ENCODE results near the gene PTGER1. TPM values are rescaled to one million over a fixed set of nuclear protein-coding genes. Genes with fewer than 3 reads are reported as not detected.
A peak's percentile ranks its signal among the peaks of the same experiment; 100 is the strongest.

The PTGER1 gene
- total and polyA plus RNA-seq, 2 of the 13 experiments (the other 11 are each of a cell fraction or from before 2014, with no cell fraction given) = 0.13 TPM; not detected in 1

DNA sequence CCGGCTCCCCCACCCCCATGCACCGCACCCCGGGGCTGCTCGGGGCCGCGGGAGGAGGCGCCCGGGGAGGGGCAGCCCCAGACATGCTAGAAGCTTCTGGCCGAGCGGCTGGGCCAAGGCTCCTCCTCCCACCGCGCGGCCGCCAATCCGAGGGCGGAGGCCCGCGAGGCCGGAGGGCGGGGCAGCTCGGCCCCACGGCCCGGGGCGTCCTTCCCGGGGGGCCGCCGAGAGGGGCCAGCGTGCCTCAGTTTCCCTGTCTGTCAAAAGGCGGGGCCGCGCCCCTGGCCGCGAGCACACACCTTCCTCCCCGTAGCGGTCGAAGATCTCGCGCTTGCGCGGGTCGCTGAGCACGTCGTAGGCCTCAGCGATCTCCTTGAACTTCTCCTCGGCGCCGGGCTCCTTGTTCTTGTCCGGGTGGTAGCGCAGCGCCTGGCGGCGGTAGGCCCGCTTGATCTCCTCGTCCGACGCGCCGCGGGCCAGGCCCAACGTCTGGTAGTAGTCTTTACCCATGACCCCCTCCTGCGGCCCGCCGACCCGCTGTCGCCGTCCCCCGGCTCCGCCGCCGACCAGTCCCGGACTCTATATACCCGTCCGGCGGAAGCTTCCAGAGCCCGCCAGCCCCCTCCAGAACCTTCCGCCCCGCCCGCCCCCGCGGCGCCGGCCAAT, 42.8 kb upstream of the PTGER1 start, which contains the start of gene DNAJB1 (continued):
- TF ChIP-seq, protein P1, sequence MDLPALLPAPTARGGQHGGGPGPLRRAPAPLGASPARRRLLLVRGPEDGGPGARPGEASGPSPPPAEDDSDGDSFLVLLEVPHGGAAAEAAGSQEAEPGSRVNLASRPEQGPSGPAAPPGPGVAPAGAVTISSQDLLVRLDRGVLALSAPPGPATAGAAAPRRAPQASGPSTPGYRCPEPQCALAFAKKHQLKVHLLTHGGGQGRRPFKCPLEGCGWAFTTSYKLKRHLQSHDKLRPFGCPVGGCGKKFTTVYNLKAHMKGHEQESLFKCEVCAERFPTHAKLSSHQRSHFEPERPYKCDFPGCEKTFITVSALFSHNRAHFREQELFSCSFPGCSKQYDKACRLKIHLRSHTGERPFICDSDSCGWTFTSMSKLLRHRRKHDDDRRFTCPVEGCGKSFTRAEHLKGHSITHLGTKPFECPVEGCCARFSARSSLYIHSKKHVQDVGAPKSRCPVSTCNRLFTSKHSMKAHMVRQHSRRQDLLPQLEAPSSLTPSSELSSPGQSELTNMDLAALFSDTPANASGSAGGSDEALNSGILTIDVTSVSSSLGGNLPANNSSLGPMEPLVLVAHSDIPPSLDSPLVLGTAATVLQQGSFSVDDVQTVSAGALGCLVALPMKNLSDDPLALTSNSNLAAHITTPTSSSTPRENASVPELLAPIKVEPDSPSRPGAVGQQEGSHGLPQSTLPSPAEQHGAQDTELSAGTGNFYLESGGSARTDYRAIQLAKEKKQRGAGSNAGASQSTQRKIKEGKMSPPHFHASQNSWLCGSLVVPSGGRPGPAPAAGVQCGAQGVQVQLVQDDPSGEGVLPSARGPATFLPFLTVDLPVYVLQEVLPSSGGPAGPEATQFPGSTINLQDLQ (CRISPR knock-in tag; IDR thresholded peaks at IDR 0.05) = no peak
- TF ChIP-seq ARHGAP35 (CRISPR knock-in tag; IDR thresholded peaks at IDR 0.05; ENCODE audit: borderline replicate concordance) (peak; percentile 78; the same call in 1 of the 2 replicates), ZNF83 (CRISPR knock-in tag; IDR thresholded peaks at IDR 0.05; ENCODE audit: borderline replicate concordance) (0 out of 2 replicates have a peak, but pooled peaks have one; percentile 80), KLF6 (CRISPR knock-in tag; IDR thresholded peaks at IDR 0.05) (0 out of 2 replicates have a peak, but pooled peaks have one; percentile 25), ZNF773 (CRISPR knock-in tag; IDR thresholded peaks at IDR 0.05; ENCODE audit: borderline replicate concordance) (no peak; the same call in 1 of the 2 replicates), ZNF7 (CRISPR knock-in tag; IDR thresholded peaks at IDR 0.05) (peak; percentile 19; the same call in 1 of the 2 replicates), ZNF556 (CRISPR knock-in tag; IDR thresholded peaks at IDR 0.05; ENCODE audit: borderline replicate concordance) (no peak), ATAD3A (CRISPR knock-in tag; IDR thresholded peaks at IDR 0.05) (no peak), ZSCAN20 (CRISPR knock-in tag; IDR thresholded peaks at IDR 0.05; ENCODE audit: borderline replicate concordance) (0 out of 2 replicates have a peak, but pooled peaks have one; percentile 18), FOXA3 (CRISPR knock-in tag; IDR thresholded peaks at IDR 0.05) (no peak), ZNF333 (CRISPR knock-in tag; IDR thresholded peaks at IDR 0.05; ENCODE audit: borderline replicate concordance) (peak; percentile 68; the same call in 1 of the 2 replicates), ZNF205 (CRISPR knock-in tag; IDR thresholded peaks at IDR 0.05) (peak; percentile 36; the same call in 1 of the 2 replicates)
- TF ChIP-seq, protein P2, sequence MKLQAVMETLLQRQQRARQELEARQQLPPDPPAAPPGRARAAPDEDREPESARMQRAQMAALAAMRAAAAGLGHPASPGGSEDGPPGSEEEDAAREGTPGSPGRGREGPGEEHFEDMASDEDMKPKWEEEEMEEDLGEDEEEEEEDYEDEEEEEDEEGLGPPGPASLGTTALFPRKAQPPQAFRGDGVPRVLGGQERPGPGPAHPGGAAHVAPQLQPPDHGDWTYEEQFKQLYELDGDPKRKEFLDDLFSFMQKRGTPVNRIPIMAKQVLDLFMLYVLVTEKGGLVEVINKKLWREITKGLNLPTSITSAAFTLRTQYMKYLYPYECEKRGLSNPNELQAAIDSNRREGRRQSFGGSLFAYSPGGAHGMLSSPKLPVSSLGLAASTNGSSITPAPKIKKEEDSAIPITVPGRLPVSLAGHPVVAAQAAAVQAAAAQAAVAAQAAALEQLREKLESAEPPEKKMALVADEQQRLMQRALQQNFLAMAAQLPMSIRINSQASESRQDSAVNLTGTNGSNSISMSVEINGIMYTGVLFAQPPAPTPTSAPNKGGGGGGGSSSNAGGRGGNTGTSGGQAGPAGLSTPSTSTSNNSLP (IDR thresholded peaks at IDR 0.05; ENCODE audit: low read depth, low read length) = no peak
- TF ChIP-seq, protein P3, sequence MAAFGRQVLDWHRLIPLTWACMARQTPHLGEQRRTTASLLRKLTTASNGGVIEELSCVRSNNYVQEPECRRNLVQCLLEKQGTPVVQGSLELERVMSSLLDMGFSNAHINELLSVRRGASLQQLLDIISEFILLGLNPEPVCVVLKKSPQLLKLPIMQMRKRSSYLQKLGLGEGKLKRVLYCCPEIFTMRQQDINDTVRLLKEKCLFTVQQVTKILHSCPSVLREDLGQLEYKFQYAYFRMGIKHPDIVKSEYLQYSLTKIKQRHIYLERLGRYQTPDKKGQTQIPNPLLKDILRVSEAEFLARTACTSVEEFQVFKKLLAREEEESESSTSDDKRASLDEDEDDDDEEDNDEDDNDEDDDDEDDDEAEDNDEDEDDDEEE (CRISPR knock-in tag; IDR thresholded peaks at IDR 0.05) = peak; percentile 88
- TF ChIP-seq, protein P4, sequence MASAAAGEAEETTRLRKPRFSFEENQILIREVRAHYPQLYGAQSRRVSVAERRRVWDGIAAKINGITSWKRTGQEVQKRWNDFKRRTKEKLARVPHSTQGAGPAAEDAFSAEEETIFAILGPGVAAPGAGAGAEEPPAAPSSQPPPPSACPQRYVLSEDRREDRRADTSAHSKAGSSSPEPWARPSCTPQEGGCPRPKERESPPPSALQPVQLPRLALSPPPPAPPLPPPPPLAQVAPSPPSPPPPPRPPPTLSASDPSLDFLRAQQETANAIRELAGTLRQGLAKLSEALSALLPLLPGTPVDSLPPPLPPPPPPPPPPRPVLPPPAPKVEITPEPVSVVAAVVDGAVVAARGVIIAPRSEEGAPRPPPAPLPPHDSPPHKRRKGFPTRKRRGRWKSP (CRISPR knock-in tag; IDR thresholded peaks at IDR 0.05) = no peak; the same call in 1 of the 2 replicates
- TF ChIP-seq, protein P5, sequence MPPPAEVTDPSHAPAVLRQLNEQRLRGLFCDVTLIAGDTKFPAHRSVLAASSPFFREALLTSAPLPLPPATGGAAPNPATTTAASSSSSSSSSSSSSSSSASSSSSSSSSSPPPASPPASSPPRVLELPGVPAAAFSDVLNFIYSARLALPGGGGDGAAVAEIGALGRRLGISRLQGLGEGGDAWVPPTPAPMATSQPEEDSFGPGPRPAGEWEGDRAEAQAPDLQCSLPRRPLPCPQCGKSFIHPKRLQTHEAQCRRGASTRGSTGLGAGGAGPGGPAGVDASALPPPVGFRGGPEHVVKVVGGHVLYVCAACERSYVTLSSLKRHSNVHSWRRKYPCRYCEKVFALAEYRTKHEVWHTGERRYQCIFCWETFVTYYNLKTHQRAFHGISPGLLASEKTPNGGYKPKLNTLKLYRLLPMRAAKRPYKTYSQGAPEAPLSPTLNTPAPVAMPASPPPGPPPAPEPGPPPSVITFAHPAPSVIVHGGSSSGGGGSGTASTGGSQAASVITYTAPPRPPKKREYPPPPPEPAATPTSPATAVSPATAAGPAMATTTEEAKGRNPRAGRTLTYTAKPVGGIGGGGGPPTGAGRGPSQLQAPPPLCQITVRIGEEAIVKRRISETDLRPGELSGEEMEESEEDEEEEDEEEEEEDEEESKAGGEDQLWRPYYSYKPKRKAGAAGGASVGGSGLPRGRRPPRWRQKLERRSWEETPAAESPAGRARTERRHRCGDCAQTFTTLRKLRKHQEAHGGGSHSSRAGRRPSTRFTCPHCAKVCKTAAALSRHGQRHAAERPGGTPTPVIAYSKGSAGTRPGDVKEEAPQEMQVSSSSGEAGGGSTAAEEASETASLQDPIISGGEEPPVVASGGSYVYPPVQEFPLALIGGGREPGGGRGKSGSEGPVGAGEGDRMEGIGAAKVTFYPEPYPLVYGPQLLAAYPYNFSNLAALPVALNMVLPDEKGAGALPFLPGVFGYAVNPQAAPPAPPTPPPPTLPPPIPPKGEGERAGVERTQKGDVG (CRISPR knock-in tag; IDR thresholded peaks at IDR 0.05; ENCODE audit: borderline replicate concordance) = no peak
